GM13977 (cell line): ENCODE data around the gene BAZ1A.

ENCODE experiments used
- DNase-seq: peaks from one replicate; pipeline ENCODE4 v3.0.0; 2012; ENCODE audit warnings: low spot score
- in situ Hi-C: fragments of 300-500 bp; cut with MboI; formaldehyde crosslinking; loops from one replicate; pipeline ENCODE4 v1.12.0; 2022; ENCODE audit warnings: low sequenced_read_pairs, low pct_unique_long_range_greater_than_20kb, mixed read lengths, inconsistent platforms; ENCODE audit not compliant: unreplicated experiment
- TF ChIP-seq, protein P1 (sequence below): IDR thresholded peaks from 2 replicates; pipeline ENCODE4 v1.5.1; 2012; ENCODE audit warnings: mild to moderate bottlenecking, control low read depth; ENCODE audit not compliant: insufficient read depth; ENCODE audit errors: extremely low read depth, missing control alignments

Gene BAZ1A

DNA sequence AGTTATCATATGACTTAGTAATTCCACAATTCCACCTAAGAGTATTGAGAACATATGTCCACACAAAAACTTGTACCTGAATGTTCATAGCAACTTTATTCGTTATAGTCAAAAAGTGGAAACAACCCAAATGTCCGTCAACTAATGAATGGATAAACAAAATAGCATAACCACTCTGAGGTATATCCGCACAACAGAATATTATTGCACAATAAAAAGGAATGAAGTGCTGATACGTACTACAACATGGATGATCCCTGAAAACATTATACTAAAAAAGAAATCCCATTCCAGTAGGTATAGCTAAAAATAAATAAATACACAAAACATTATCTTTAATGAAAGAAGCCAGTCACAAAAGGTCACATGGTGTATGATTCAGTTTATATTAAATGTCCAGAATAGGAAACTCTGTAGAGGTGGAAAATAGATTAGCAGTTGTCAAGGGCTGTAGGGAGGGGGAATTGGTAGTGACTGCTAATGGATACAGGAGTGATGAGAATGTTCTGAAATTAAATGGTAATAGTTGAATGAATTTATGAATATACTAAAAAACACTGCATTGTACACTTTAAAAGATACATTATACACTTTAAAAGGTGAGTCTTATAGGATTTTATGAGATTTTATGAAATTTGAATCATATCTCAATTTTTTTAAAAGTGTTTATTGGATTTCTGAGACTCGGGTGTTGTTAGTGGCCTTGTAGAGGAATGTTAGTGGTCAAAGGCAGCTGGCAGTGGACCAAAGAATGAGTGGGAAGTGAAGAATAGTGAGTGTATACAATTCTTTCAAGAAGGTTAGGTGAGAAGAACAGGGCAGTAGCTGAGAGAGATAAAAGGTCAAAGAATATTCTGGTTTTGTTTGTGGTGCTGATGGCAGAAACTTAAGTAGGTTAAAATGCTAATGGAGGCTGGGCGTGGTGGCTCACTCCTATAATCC lies 36.3 kb upstream of the BAZ1A start:
- TF ChIP-seq, protein P1, sequence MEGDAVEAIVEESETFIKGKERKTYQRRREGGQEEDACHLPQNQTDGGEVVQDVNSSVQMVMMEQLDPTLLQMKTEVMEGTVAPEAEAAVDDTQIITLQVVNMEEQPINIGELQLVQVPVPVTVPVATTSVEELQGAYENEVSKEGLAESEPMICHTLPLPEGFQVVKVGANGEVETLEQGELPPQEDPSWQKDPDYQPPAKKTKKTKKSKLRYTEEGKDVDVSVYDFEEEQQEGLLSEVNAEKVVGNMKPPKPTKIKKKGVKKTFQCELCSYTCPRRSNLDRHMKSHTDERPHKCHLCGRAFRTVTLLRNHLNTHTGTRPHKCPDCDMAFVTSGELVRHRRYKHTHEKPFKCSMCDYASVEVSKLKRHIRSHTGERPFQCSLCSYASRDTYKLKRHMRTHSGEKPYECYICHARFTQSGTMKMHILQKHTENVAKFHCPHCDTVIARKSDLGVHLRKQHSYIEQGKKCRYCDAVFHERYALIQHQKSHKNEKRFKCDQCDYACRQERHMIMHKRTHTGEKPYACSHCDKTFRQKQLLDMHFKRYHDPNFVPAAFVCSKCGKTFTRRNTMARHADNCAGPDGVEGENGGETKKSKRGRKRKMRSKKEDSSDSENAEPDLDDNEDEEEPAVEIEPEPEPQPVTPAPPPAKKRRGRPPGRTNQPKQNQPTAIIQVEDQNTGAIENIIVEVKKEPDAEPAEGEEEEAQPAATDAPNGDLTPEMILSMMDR: no peak
- in situ Hi-C loops: no loop called here
- no peak for DNase-seq

DNA sequence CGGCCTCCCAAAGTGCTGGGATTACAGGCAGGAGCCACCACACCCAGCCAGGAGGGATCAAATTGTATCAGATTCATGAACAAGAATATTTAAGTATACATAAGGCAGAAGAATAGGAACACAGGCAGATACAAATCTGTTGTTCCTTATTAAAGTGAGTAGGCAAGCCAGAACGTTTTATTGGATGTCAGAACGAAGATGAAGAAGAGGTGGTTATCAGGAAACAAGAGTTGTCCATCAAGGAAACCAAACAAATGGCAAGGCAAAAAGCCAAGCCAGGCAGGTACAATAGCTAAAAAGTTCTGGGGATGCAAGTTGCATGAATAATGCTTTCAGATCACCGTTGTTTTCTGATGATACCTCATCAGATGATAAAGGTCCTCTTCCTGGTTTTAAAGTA lies 31.1 kb upstream of the BAZ1A start:
- DNase-seq: no peak
- TF ChIP-seq, protein P1: no peak
- in situ Hi-C loops: no loop called here

GRCh38 chr14:34895277-34895676 lies 20.1 kb upstream of the BAZ1A start:
- DNase-seq: no peak
- in situ Hi-C loops: no loop called here
- TF ChIP-seq, protein P1: no peak

- no peak for DNase-seq
- TF ChIP-seq, protein P1: no peak
- in situ Hi-C loops: no loop called here
Measured at GRCh38 chr14:34890937-34891336, 15.8 kb upstream of the BAZ1A start.

DNA sequence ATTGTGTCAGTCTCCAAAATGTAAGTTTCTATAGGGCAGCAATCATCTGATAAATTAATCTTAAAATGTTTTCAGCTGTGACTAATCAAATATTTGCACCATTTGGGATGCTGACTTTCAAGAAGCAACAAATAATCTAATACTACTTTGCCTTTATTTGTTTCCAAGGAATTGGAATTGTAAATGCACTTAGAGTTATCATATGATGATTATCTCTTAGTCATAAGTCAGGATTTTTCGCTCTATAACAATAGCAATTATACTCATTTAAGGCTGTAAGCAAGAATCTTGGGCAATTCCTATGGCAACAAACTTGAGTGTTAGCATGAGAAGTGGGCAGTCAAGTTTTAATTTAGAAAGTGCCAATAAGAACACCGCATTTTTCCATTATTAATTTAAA lies 13.0 kb upstream of the BAZ1A start:
- TF ChIP-seq, protein P1: no peak
- no peak for DNase-seq
- in situ Hi-C loops: no loop called here

GRCh38 chr14:34883954-34884353 lies 8.8 kb upstream of the BAZ1A start:
- in situ Hi-C loops: no loop called here
- TF ChIP-seq, protein P1: no peak
- no peak for DNase-seq
